K562 (cell line): ENCODE results near the gene EVI5L. TPM values are rescaled to one million over a fixed set of nuclear protein-coding genes. Genes with fewer than 3 reads are reported as not detected.

Experiments used
- BRCA1 ChIP-seq, 2 experiments: fragments of 450-650 bp in 1 of 2; sonication (generic) in 1 of 2; formaldehyde crosslinking in 1 of 2; IDR thresholded peaks; 2 replicates each; pipeline versions ENCODE4 v1.5.0 to v1.6.1; 2017 to 2020; ENCODE audit warnings: mild to moderate bottlenecking in 1 of 2, missing genetic modification reagents in 1 of 2
- CBX1 ChIP-seq: sonication (generic); IDR thresholded peaks from 2 replicates; pipeline ENCODE4 v1.6.1; 2016; ENCODE audit warnings: antibody characterized with exemption, low read depth, mild to moderate bottlenecking
- CREB3L1 ChIP-seq: fragments of 450-650 bp; IDR thresholded peaks from 2 replicates; pipeline ENCODE4 v1.6.1; 2014; ENCODE audit warnings: low read depth, mild to moderate bottlenecking, moderate library complexity, borderline replicate concordance
- CXXC5 ChIP-seq: fragments of 250-450 bp; sonication (Bioruptor Pico); IDR thresholded peaks from 2 replicates; pipeline ENCODE4 v1.8.0; 2022; ENCODE audit warnings: inconsistent platforms, mild to moderate bottlenecking, moderate library complexity
- FOXK1 ChIP-seq: sonication (generic); formaldehyde crosslinking; IDR thresholded peaks from 2 replicates; pipeline ENCODE4 v1.8.0; 2022; ENCODE audit warnings: missing genetic modification reagents, mild to moderate bottlenecking, borderline replicate concordance
- HNRNPUL1 ChIP-seq: fragments of 200-400 bp; formaldehyde crosslinking; IDR thresholded peaks from 2 replicates; pipeline ENCODE4 v1.6.1; 2017; ENCODE audit warnings: low read length
- ILF3 ChIP-seq: fragments of 450-650 bp; IDR thresholded peaks from 2 replicates; pipeline ENCODE4 v1.6.1; 2018; ENCODE audit warnings: antibody characterized with exemption, mild to moderate bottlenecking, moderate library complexity, borderline replicate concordance
- IRF2 ChIP-seq: sonication (generic); formaldehyde crosslinking; IDR thresholded peaks from 2 replicates; pipeline ENCODE4 v1.8.1; 2022; ENCODE audit warnings: mild to moderate bottlenecking, missing genetic modification reagents
- MEIS2 ChIP-seq: fragments of 450-650 bp; IDR thresholded peaks from 2 replicates; pipeline ENCODE4 v1.6.1; 2014; ENCODE audit warnings: mild to moderate bottlenecking; ENCODE audit not compliant: partially characterized antibody
- NEUROD1 ChIP-seq: fragments of 150-350 bp; IDR thresholded peaks from 2 replicates; pipeline ENCODE4 v1.6.1; 2014; ENCODE audit warnings: borderline replicate concordance, low read length, low read depth; ENCODE audit not compliant: partially characterized antibody
- PHF8 ChIP-seq: fragments of 200-600 bp; sonication (generic); IDR thresholded peaks from 2 replicates; pipeline ENCODE4 v1.6.1; 2012; ENCODE audit warnings: mixed run types, mild to moderate bottlenecking, inconsistent platforms, low read length, moderate library complexity, borderline replicate concordance
- RBM34 ChIP-seq: fragments of 200-400 bp; formaldehyde crosslinking; IDR thresholded peaks from 2 replicates; pipeline ENCODE4 v1.6.1; 2018; ENCODE audit warnings: low read length, borderline replicate concordance; ENCODE audit not compliant: insufficient read depth
- RNF2 ChIP-seq: sonication (generic); IDR thresholded peaks from 2 replicates; pipeline ENCODE4 v1.6.1; 2016
- SETDB1 ChIP-seq: IDR thresholded peaks from one replicate; pipeline ENCODE4 v1.6.1; 2012; ENCODE audit warnings: low read length, control low read depth, inconsistent platforms
- TAF15 ChIP-seq: fragments of 200-400 bp; formaldehyde crosslinking; IDR thresholded peaks from 2 replicates; pipeline ENCODE4 v1.6.1; 2017; ENCODE audit warnings: mild to moderate bottlenecking, low read depth, low read length, moderate library complexity
- TAL1 ChIP-seq: fragments of 450-650 bp; IDR thresholded peaks from 2 replicates; pipeline ENCODE4 v1.6.1; 2016; ENCODE audit warnings: mild to moderate bottlenecking
- YY1 ChIP-seq, 3 experiments: IDR thresholded peaks; 2 replicates each; pipeline ENCODE4 v1.6.1; 2011; ENCODE audit warnings: low read length in 2 of 3, mild to moderate bottlenecking in 2 of 3, moderate library complexity in 2 of 3, borderline replicate concordance in 1 of 3, control low read depth in 1 of 3, low read depth in 1 of 3; ENCODE audit not compliant: insufficient read depth in 3 of 3, insufficient replicate concordance in 2 of 3, control insufficient read depth in 1 of 3, insufficient read length in 1 of 3; ENCODE audit errors: extremely low read depth in 1 of 3
- ZFP1 ChIP-seq: fragments of 450-650 bp; formaldehyde crosslinking; IDR thresholded peaks from 2 replicates; pipeline ENCODE4 v1.4.0; 2020; ENCODE audit warnings: mild to moderate bottlenecking, mixed read lengths
- ZFP30 ChIP-seq: fragments of 250-450 bp; sonication (Bioruptor Pico); IDR thresholded peaks from 2 replicates; pipeline ENCODE4 v1.8.0; 2022; ENCODE audit warnings: moderate library complexity, mild to moderate bottlenecking, inconsistent platforms, borderline replicate concordance
- ZNF124 ChIP-seq: sonication (generic); formaldehyde crosslinking; IDR thresholded peaks from 2 replicates; pipeline ENCODE4 v1.8.1; 2022; ENCODE audit warnings: missing genetic modification reagents
- ZNF23 ChIP-seq: fragments of 250-450 bp; sonication (Bioruptor Pico); IDR thresholded peaks from 2 replicates; pipeline ENCODE4 v1.4.0; 2020; ENCODE audit warnings: mild to moderate bottlenecking
- ZNF384 ChIP-seq: IDR thresholded peaks from 2 replicates; pipeline ENCODE4 v1.6.1; 2012; ENCODE audit warnings: low read depth, low read length, improper control_type of control experiment
- ZNF512 ChIP-seq: IDR thresholded peaks from 2 replicates; pipeline ENCODE4 v1.6.1; 2016; ENCODE audit warnings: missing genetic modification characterization, missing compliant biosample characterization
- ZNF57 ChIP-seq: fragments of 450-650 bp; formaldehyde crosslinking; IDR thresholded peaks from 2 replicates; pipeline ENCODE4 v1.4.0; 2020; ENCODE audit warnings: mild to moderate bottlenecking, moderate library complexity
- ZNF699 ChIP-seq: fragments of 250-450 bp; sonication (Bioruptor Pico); IDR thresholded peaks from 2 replicates; pipeline ENCODE4 v1.8.0; 2021; ENCODE audit warnings: mild to moderate bottlenecking, moderate library complexity; ENCODE audit not compliant: insufficient replicate concordance
- polyA plus RNA-seq, 8 experiments: library from polyadenylated mRNA; depleted of rRNA in 4 of 8; stranded (reverse) in 5 of 8; unstranded in 3 of 8; fragments of >200 nt; fragmentation: Nextera tagmentation in 2 of 8; fragmentation: Illumina TruSeq in 1 of 8; extraction: Ambion mirVana in 2 of 8; extraction: Trizol in 1 of 8; gene quantifications; 2 replicates each; pipeline versions ENCODE4 v1.2.1 to v1.2.3, GENCODE V29; 2011 to 2014; ENCODE audit warnings: inconsistent platforms in 1 of 8, missing spikeins in 1 of 8
- total RNA-seq, 7 experiments: library from RNA; depleted of rRNA in 6 of 7; stranded (reverse); fragments of >200 nt in 6 of 7; fragmentation: Illumina TruSeq in 2 of 7; extraction: Trizol in 2 of 7; gene quantifications; 2 replicates each; pipeline versions ENCODE4 v1.2.1 to v1.2.3, GENCODE V29; 2011 to 2021; ENCODE audit warnings: low replicate concordance in 1 of 7

Gene EVI5L
- total and polyA plus RNA-seq, 9 of the 15 experiments (the other 6 are each of a cell fraction or from before 2014, with no cell fraction given), result 0.69 to 1.8 (median 1.2) TPM; not detected in 2

DNA sequence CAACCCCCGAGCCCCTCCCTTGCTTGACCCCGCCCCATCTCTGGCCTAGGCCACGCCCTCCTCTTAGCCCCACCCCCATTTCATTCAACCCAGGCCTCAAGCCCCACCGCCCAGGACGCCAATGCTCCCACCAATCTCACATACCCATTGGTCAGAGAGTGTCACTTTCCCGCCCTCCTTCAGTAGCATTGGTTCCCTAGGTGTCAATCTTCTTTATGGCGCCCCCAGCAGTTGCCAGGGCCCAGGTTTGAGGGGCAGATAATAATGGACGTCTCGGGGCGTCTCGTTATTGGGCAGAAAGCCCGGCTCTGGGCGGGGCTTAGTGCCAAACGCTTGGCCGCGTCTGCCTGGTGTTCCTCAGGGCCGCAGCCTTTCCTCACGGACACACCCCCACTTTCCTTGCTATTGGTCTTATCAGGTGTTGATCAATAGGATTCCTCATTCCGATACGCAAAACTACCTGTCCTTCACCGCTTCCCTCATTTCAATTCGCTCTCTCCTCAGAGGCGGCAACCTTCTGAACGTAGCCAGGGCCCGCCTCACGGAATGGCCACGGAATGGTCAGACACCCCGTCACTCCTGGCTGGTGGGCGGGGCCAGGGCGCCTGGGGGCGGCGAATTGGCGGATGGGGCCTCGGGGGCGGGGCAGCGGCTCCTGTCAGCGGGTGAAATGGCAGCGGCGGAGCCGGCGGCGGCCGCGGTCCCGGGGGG lies at the start of gene EVI5L (continued):
- TF ChIP-seq ZNF57 (no peak), ZNF23 (CRISPR knock-in tag) (no peak), FOXK1 (no peak), IRF2 (no peak), ZNF124 (CRISPR knock-in tag) (no peak), SETDB1 (no peak), PHF8 (no peak; the same call in 1 of the 2 replicates), YY1 (IDR thresholded peaks at IDR 0.05; ENCODE audit: borderline replicate concordance in 1 of 3, control insufficient read depth in 1 of 3, extremely low read depth in 1 of 3, insufficient read depth in 3 of 3, insufficient read length in 1 of 3, insufficient replicate concordance in 2 of 3, low read depth in 1 of 3, low read length in 2 of 3) (peak in 2 of 3 experiments; percentile 54 to 73), ZFP1 (no peak), CBX1 (no peak), RNF2 (peak; percentile 35; the same call in 1 of the 2 replicates), CXXC5 (peak; percentile 99), BRCA1 (IDR thresholded peaks at IDR 0.05) (no peak), BRCA1 (CRISPR knock-in tag; IDR thresholded peaks at IDR 0.05) (no peak), TAL1 (no peak), MEIS2 (peak; percentile 90), ZFP30 (CRISPR knock-in tag) (no peak), NEUROD1 (peak; percentile 99), ZNF699 (CRISPR knock-in tag) (no peak), RBM34 (no peak), HNRNPUL1 (no peak), TAF15 (no peak), CREB3L1 (no peak), ZNF512 (tag) (no peak), ILF3 (no peak), ZNF384 (no peak)
